Measurements from ENCODE around the gene CCDC92. TPM values are rescaled to one million over a fixed set of nuclear protein-coding genes. Genes with fewer than 3 reads are reported as not detected.

Gene CCDC92
- polyA plus RNA-seq, 2 of the 4 experiments (the other 2 are of a cell fraction) = 27.2 to 27.5 TPM

DNA sequence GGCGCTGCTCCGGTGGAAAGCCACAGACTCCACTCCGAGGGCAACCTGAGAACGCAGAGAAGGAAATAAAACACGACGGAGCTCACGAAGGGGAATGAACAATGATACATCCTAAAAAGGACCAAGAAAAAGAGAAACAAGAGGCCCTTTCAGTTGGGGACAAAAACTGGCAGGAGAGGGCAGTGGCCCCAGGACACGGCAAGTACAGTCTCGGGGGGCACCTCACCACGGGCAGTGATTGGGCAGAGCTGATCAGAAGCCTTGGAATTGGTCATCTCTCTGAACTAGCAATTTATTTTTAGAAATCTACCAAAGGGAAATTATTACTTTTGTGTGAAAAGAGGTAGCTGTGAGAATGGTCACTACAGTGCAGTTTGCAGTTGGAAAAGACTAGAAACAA lies 27.9 kb downstream of the CCDC92 start:
- Histone ChIP-seq H3K4me1 (no peaks in the 10 kb centered on the region), H3K4me3 (no peak overlapping the region), H3K27ac (no peak overlapping the region), H3K9me3 (no peaks in the 10 kb centered on the region), H3K4me2 (no peak overlapping the region)
- ChIA-PET POLR2A (no interaction called here), CTCF (interaction anchor here (0.5 to 1.8 kb wide), 3 partner anchors 11 to 144 kb away, joined by 5 to 7 read pairs (median 5); no protein-coding TSS in a partner anchor)
- DNase-seq (ENCODE audit: low read depth in 1 of 2, low spot score in 1 of 2) = no peak
- no peak for ATAC-seq
- WGBS (ENCODE audit: missing lambda C conversion rate) = 82% methylated on average over 10 of the region's 10 CpGs
- TF ChIP-seq RNF2 (IDR thresholded peaks at IDR 0.05; ENCODE audit: borderline replicate concordance, low read depth) (no peak), JUNB (IDR thresholded peaks at IDR 0.05) (no peak), ESRRA (IDR thresholded peaks at IDR 0.05; ENCODE audit: borderline replicate concordance, low read length) (no peak), USF2 (IDR thresholded peaks at IDR 0.05) (no peak), RCOR1 (IDR thresholded peaks at IDR 0.05; ENCODE audit: low read depth, low read length) (no peak), POLR2A (IDR thresholded peaks at IDR 0.05; ENCODE audit: low read length) (no peak), FOXS1 (CRISPR knock-in tag; IDR thresholded peaks at IDR 0.05) (no peak), HOXB5 (CRISPR knock-in tag; IDR thresholded peaks at IDR 0.05) (no peak), SREBF2 (IDR thresholded peaks at IDR 0.05) (no peak)
- TF ChIP-seq, protein P1, sequence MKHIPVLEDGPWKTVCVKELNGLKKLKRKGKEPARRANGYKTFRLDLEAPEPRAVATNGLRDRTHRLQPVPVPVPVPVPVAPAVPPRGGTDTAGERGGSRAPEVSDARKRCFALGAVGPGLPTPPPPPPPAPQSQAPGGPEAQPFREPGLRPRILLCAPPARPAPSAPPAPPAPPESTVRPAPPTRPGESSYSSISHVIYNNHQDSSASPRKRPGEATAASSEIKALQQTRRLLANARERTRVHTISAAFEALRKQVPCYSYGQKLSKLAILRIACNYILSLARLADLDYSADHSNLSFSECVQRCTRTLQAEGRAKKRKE (CRISPR knock-in tag; IDR thresholded peaks at IDR 0.05; ENCODE audit: low read depth) = no peak
- TF ChIP-seq, protein P2, sequence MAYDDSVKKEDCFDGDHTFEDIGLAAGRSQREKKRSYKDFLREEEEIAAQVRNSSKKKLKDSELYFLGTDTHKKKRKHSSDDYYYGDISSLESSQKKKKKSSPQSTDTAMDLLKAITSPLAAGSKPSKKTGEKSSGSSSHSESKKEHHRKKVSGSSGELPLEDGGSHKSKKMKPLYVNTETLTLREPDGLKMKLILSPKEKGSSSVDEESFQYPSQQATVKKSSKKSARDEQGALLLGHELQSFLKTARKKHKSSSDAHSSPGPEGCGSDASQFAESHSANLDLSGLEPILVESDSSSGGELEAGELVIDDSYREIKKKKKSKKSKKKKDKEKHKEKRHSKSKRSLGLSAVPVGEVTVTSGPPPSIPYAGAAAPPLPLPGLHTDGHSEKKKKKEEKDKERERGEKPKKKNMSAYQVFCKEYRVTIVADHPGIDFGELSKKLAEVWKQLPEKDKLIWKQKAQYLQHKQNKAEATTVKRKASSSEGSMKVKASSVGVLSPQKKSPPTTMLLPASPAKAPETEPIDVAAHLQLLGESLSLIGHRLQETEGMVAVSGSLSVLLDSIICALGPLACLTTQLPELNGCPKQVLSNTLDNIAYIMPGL (CRISPR knock-in tag; IDR thresholded peaks at IDR 0.05; ENCODE audit: borderline replicate concordance) = no peak
- FAIRE-seq = no peak

DNA sequence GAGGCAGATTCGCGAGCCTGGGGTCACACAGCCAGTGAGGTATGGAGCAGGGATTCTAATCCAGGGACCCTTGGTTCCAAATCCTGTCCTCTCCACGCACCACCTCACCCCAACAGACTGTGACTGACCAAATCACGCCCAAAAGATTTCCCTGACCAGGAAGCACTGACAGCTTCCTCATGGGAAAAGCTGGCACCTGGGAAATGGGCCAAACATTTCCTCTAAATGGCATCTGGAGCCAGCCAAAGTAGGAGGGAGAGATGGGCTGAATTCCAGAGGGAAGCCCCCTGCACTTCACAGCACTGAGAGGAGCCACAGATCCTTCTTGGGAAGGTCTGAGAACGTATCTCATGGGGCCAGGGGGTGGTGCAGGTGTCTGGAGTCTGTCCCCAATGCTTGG lies 28.8 kb downstream of the CCDC92 start:
- H3K4me2 ChIP-seq = no peak overlapping the region
- no peak overlapping the region for H3K27ac ChIP-seq
- DNase-seq (ENCODE audit: low read depth in 1 of 2, low spot score in 1 of 2) (no peak), FAIRE-seq (no peak), ATAC-seq (no peak)
- no peak overlapping the region for H3K4me3 ChIP-seq
- no peaks in the 10 kb centered on the region for H3K9me3 ChIP-seq
- no peaks in the 10 kb centered on the region for H3K4me1 ChIP-seq
- CTCF ChIA-PET = interaction anchor here (1.8 kb wide), 1 partner anchor 12 kb away, joined by 5 read pairs; no protein-coding TSS in a partner anchor
- POLR2A ChIA-PET = no interaction called here
- TF ChIP-seq NFE2L2 (conservative IDR thresholded peaks at IDR 0.05; ENCODE audit: low read length) (no peak), ZSCAN20 (CRISPR knock-in tag; IDR thresholded peaks at IDR 0.05) (no peak), PHF8 (IDR thresholded peaks at IDR 0.05; ENCODE audit: borderline replicate concordance, low read depth) (no peak), EP300 (IDR thresholded peaks at IDR 0.05) (no peak), FOSB (CRISPR knock-in tag; IDR thresholded peaks at IDR 0.05) (no peak), NPAS2 (CRISPR knock-in tag; IDR thresholded peaks at IDR 0.05; ENCODE audit: borderline replicate concordance) (no peak)
- 91% methylated on average over 5 of the region's 5 CpGs for WGBS (ENCODE audit: missing lambda C conversion rate)

DNA sequence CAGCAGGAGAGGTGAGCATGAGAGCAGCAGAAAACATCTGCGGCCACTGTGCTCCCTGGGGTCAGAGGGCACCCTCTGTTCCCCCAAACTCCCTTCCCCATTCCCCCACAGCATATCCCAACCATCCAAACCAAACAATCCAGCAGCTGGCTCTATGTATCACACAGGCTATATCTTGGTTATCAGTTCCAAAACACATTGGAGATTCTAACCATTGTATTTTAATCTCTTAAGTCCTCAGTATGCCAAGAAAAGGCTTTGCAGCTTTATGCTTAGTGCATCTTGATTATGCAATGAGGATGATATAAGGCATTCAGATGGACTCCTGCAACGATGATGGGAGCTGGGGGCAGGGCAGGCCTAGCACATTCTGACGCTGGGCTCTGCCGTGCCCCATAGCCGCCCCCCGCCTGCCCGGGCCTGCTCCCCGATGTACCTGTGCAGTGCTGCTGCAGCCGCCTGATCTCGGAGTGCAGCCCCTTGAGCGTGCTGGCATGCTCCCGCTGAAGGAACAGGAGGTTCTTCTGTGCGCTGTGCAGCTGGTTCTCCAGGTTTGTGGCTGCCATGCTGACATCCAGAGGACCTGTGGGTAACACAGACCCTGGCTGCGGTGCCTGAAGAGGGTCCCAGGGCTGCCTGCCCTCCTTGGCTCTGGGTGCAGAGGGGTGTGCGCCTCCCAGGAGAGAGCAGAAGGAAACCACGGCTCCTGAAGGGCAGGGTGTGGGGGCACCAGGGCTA lies 29.6 kb downstream of the CCDC92 start:
- no peak overlapping the region for H3K27ac ChIP-seq
- no peak overlapping the region for H3K4me2 ChIP-seq
- no peaks in the 10 kb centered on the region for H3K9me3 ChIP-seq
- ChIA-PET CTCF (interaction anchor here (1.5 to 1.8 kb wide), 2 partner anchors 13 to 824 kb away, joined by 4 to 5 read pairs; no protein-coding TSS in a partner anchor), POLR2A (interaction anchor here (0.6 kb wide), 1 partner anchor 326 kb away, joined by 3 read pairs; no protein-coding TSS in a partner anchor)
- H3K4me1 ChIP-seq = no peaks in the 10 kb centered on the region
- TF ChIP-seq FOXS1 (CRISPR knock-in tag; IDR thresholded peaks at IDR 0.05) = no peak
- no peak for TF ChIP-seq PHF8 (IDR thresholded peaks at IDR 0.05; ENCODE audit: borderline replicate concordance, low read depth)
- no peak for TF ChIP-seq CHD4 (IDR thresholded peaks at IDR 0.05; ENCODE audit: borderline replicate concordance)
- TF ChIP-seq RFX5 (IDR thresholded peaks at IDR 0.05) = no peak
- no peak for TF ChIP-seq USF2 (IDR thresholded peaks at IDR 0.05)
- TF ChIP-seq, protein P1 (CRISPR knock-in tag; IDR thresholded peaks at IDR 0.05; ENCODE audit: low read depth) = no peak
- FAIRE-seq (no peak), DNase-seq (ENCODE audit: low read depth in 1 of 2, low spot score in 1 of 2) (no peak), ATAC-seq (no peak)
- 92% methylated on average over 10 of the region's 16 CpGs for WGBS (ENCODE audit: missing lambda C conversion rate)
- no peak overlapping the region for H3K4me3 ChIP-seq

All from A549 (cell line).